Tibial nerve (tissue), 4 donors: ENCODE results near the gene VARS2.

Source experiments
- CTCF ChIP-seq, 5 experiments: fragments of 200-600 bp in 3 of 5; fragments of 450-650 bp in 2 of 5; sonication (generic) in 3 of 5; IDR thresholded peaks; one replicate each; pipeline ENCODE4 v1.5.1; 2016 to 2019; ENCODE audit warnings: antibody characterized with exemption in 5 of 5, mild to moderate bottlenecking in 3 of 5, moderate library complexity in 2 of 5
- EP300 ChIP-seq, 2 donors: sonication (generic); formaldehyde crosslinking; IDR thresholded peaks; one replicate each; pipeline ENCODE4 v1.6.1; 2017; ENCODE audit warnings: antibody characterized with exemption in 2 of 2, mild to moderate bottlenecking in 1 of 2
- POLR2A ChIP-seq, 2 donors: fragments of 450-650 bp; IDR thresholded peaks; one replicate each; pipeline ENCODE4 v1.6.1; 2017; ENCODE audit warnings: antibody characterized with exemption in 2 of 2, mild to moderate bottlenecking in 2 of 2, moderate library complexity in 2 of 2

GRCh38 chr6:30876039-30876730 lies 37.9 kb upstream of the VARS2 start:
- no peak for TF ChIP-seq POLR2A (IDR thresholded peaks at IDR 0.05)
- no peak for TF ChIP-seq CTCF (IDR thresholded peaks at IDR 0.05)
- TF ChIP-seq EP300 (IDR thresholded peaks at IDR 0.05): peak in 1 of 2 donors; percentile 75
